K562 (cell line): ENCODE results near the gene NGRN. TPM values are rescaled to one million over a fixed set of nuclear protein-coding genes. Genes with fewer than 3 reads are reported as not detected.

ENCODE experiments used
- ATAC-seq: fragments of 200-7000 bp; cut with Tn5 transposase; 3 replicates; pipeline ENCODE4 v1.9.1; 2020; ENCODE audit warnings: moderate library complexity
- BruUV-seq: library from RNA; stranded (reverse); fragments of 400-500 nt; replicated peaks from 2 replicates; lab custom pipeline; 2021; lab: Mats Ljungman, UMichigan
- CTCF ChIA-PET: fragments of 300-600 bp; formaldehyde crosslinking; extraction: SDS; loops from one replicate; lab custom pipeline; 2021; ENCODE audit warnings: low intra/inter-chr PET ratio; lab: Yijun Ruan, JAX
- POLR2A ChIA-PET: fragments of 300-600, 350-650 bp; sonication (Branson Sonifier 250); formaldehyde crosslinking; extraction: SDS; loops from one replicate; lab custom pipeline; 2021; ENCODE audit warnings: antibody characterized with exemption, inconsistent platforms; lab: Yijun Ruan, JAX
- DNase-seq, 4 experiments: peaks; one replicate each; pipeline versions ENCODE4 v3.0.0 to v3.0.0-alpha.2; 2011 to 2018; ENCODE audit warnings: low spot score in 3 of 4, mixed read lengths in 3 of 4; ENCODE audit errors: extremely low read depth in 1 of 4
- FAIRE-seq: peaks from 2 replicates; lab custom pipeline; 2011; peaks lifted over from hg19 to GRCh38; lab: Jason Lieb, UNC
- H2AFZ ChIP-seq: 2 replicates; pipeline ENCODE4 v1.6.0; 2011; ENCODE audit warnings: low read depth, low read length, control low read depth, inconsistent platforms
- H3K27ac ChIP-seq: fragments of 200-600 bp; 3 replicates; pipeline ENCODE4 v1.8.0; 2011; ENCODE audit warnings: low read depth, mild to moderate bottlenecking, control low read depth, inconsistent platforms, low read length, moderate library complexity, mixed read lengths; ENCODE audit errors: extremely low read depth
- H3K27me3 ChIP-seq, 2 experiments: fragments of 300-600 bp in 1 of 2; 2 replicates in 1 of 2; 3 replicates in 1 of 2; pipeline versions ENCODE4 v1.6.0 to v1.8.0; 2011; ENCODE audit warnings: inconsistent platforms in 2 of 2, low read length in 2 of 2, mild to moderate bottlenecking in 1 of 2, mixed read lengths in 1 of 2, moderate library complexity in 1 of 2; ENCODE audit not compliant: control insufficient read depth in 2 of 2, insufficient read depth in 2 of 2
- H3K36me3 ChIP-seq: fragments of 300-600 bp; 3 replicates; pipeline ENCODE4 v1.8.0; 2011; ENCODE audit warnings: mild to moderate bottlenecking, low read length, inconsistent platforms; ENCODE audit not compliant: control insufficient read depth, insufficient read depth
- H3K4me1 ChIP-seq, 2 experiments: fragments of 200-600 bp in 1 of 2; replicated peaks in 1 of 2; 2 replicates in 1 of 2; 3 replicates in 1 of 2; pipeline versions ENCODE4 v1.5.1 to v1.8.0; 2011; ENCODE audit warnings: inconsistent platforms in 2 of 2, low read length in 2 of 2, mild to moderate bottlenecking in 1 of 2, mixed read lengths in 1 of 2, moderate library complexity in 1 of 2; ENCODE audit not compliant: control insufficient read depth in 2 of 2, insufficient read depth in 2 of 2
- H3K4me2 ChIP-seq: 2 replicates; pipeline ENCODE4 v1.6.1; 2011; ENCODE audit warnings: low read length, control low read depth, inconsistent platforms, mixed read lengths; ENCODE audit not compliant: insufficient read depth
- H3K4me3 ChIP-seq: fragments of 200-600 bp; sonication (generic), shearing (Covaris generic); 2 replicates; pipeline ENCODE4 v1.5.1; 2016; ENCODE audit warnings: control low read depth, inconsistent platforms
- H3K79me2 ChIP-seq: fragments of 200-600 bp; 3 replicates; pipeline ENCODE4 v1.8.0; 2011; ENCODE audit warnings: low read length, inconsistent platforms; ENCODE audit not compliant: control insufficient read depth, insufficient read depth
- H3K9ac ChIP-seq, 2 experiments: 2 replicates each; pipeline versions ENCODE4 v1.6.0 to v1.6.1; 2011; ENCODE audit warnings: low read depth in 2 of 2, low read length in 2 of 2, control low read depth in 1 of 2, inconsistent platforms in 1 of 2, mild to moderate bottlenecking in 1 of 2, mixed read lengths in 1 of 2; ENCODE audit not compliant: insufficient read depth in 1 of 2
- H3K9me1 ChIP-seq: one replicate; pipeline ENCODE4 v1.6.0; 2011; ENCODE audit warnings: inconsistent platforms, mild to moderate bottlenecking, low read length, moderate library complexity; ENCODE audit not compliant: control insufficient read depth, insufficient read depth
- H3K9me3 ChIP-seq: replicated peaks from 2 replicates; pipeline ENCODE4 v1.5.1; 2011; ENCODE audit warnings: low read depth, low read length, inconsistent platforms; ENCODE audit not compliant: control insufficient read depth, insufficient read depth
- H4K20me1 ChIP-seq: replicated peaks from 2 replicates; pipeline ENCODE4 v1.6.1; 2011; ENCODE audit warnings: low read length, inconsistent platforms, mixed read lengths; ENCODE audit not compliant: control insufficient read depth, insufficient read depth
- GTF2E2 ChIP-seq: fragments of 200-800 bp; sonication (Bioruptor generic); IDR thresholded peaks from 2 replicates; pipeline ENCODE4 v1.6.1; 2016; ENCODE audit warnings: missing genetic modification characterization, missing compliant biosample characterization
- L3MBTL2 ChIP-seq: fragments of 450-650 bp; IDR thresholded peaks from 2 replicates; pipeline ENCODE4 v1.6.1; 2016; ENCODE audit warnings: mild to moderate bottlenecking, moderate library complexity
- MYC ChIP-seq, 2 experiments: fragments of 250-450 bp in 1 of 2; sonication (Bioruptor Pico) in 1 of 2; IDR thresholded peaks; 2 replicates each; pipeline versions ENCODE4 v1.5.1 to v1.6.1; 2012 to 2021; ENCODE audit warnings: low read depth in 2 of 2, borderline replicate concordance in 1 of 2, improper control_type of control experiment in 1 of 2, low read length in 1 of 2, mild to moderate bottlenecking in 1 of 2, moderate library complexity in 1 of 2
- SRSF9 ChIP-seq: fragments of 200-400 bp; formaldehyde crosslinking; IDR thresholded peaks from 2 replicates; pipeline ENCODE4 v1.6.1; 2017; ENCODE audit warnings: low read depth, low read length, borderline replicate concordance
- THRAP3 ChIP-seq: fragments of 450-650 bp; IDR thresholded peaks from 2 replicates; pipeline ENCODE4 v1.6.1; 2016; ENCODE audit warnings: mild to moderate bottlenecking, inconsistent platforms, borderline replicate concordance
- ZKSCAN8 ChIP-seq: fragments of 200-800 bp; sonication (Bioruptor generic); IDR thresholded peaks from 2 replicates; pipeline ENCODE4 v1.6.1; 2016; ENCODE audit warnings: missing genetic modification characterization, missing compliant biosample characterization
- ZNF121 ChIP-seq: sonication (generic); formaldehyde crosslinking; conservative IDR thresholded peaks from 2 replicates; pipeline ENCODE4 v1.8.0; 2022; ENCODE audit warnings: missing genetic modification reagents
- ZNF589 ChIP-seq: fragments of 200-800 bp; sonication (Bioruptor generic); IDR thresholded peaks from 2 replicates; pipeline ENCODE4 v1.6.1; 2016; ENCODE audit warnings: low read depth, missing genetic modification characterization, missing compliant biosample characterization
- ZNF780A ChIP-seq: fragments of 250-450 bp; sonication (Bioruptor Pico); IDR thresholded peaks from 2 replicates; pipeline ENCODE4 v1.5.0; 2021; ENCODE audit warnings: mild to moderate bottlenecking
- WGBS: fragments of 100-300 bp; shearing (Covaris generic); methylation state at CpG from one replicate; pipeline ENCODE4 v1.1.6; 2016; ENCODE audit warnings: low coverage, mixed read lengths; ENCODE audit not compliant: insufficient coverage; ENCODE audit errors: missing lambda C conversion rate; 5-methylcytosine and 5-hydroxymethylcytosine counted together
- in situ Hi-C: fragments of 300-500 bp; cut with MboI; formaldehyde crosslinking; loops from 4 replicates; pipeline ENCODE4 v1.15.0; 2018; ENCODE audit warnings: inconsistent platforms, mixed read lengths
- intact Hi-C: fragments of 100-400 bp; cut with micrococcal nuclease; formaldehyde crosslinking; loops from 2 replicates; pipeline ENCODE4 v1.14.2; 2022
- polyA plus RNA-seq, 8 experiments: library from polyadenylated mRNA; depleted of rRNA in 4 of 8; stranded (reverse) in 5 of 8; unstranded in 3 of 8; fragments of >200 nt; fragmentation: Nextera tagmentation in 2 of 8; fragmentation: Illumina TruSeq in 1 of 8; extraction: Ambion mirVana in 2 of 8; extraction: Trizol in 1 of 8; gene quantifications; 2 replicates each; pipeline versions ENCODE4 v1.2.1 to v1.2.3, GENCODE V29; 2011 to 2014; ENCODE audit warnings: inconsistent platforms in 1 of 8, missing spikeins in 1 of 8
- total RNA-seq, 7 experiments: library from RNA; depleted of rRNA in 6 of 7; stranded (reverse); fragments of >200 nt in 6 of 7; fragmentation: Illumina TruSeq in 2 of 7; extraction: Trizol in 2 of 7; gene quantifications; 2 replicates each; pipeline versions ENCODE4 v1.2.1 to v1.2.3, GENCODE V29; 2011 to 2021; ENCODE audit warnings: low replicate concordance in 1 of 7
- TF ChIP-seq, protein P1 (sequence below): IDR thresholded peaks from 2 replicates; pipeline ENCODE4 v1.6.1; 2011; ENCODE audit not compliant: insufficient read length; ENCODE audit errors: extremely low read depth
- TF ChIP-seq, protein P2 (sequence below), 2 experiments: IDR thresholded peaks; 2 replicates each; pipeline ENCODE4 v1.6.1; 2011; ENCODE audit warnings: borderline replicate concordance in 1 of 2, control low read depth in 1 of 2, low read depth in 1 of 2, low read length in 1 of 2, mild to moderate bottlenecking in 1 of 2, mixed read lengths in 1 of 2, moderate library complexity in 1 of 2; ENCODE audit not compliant: insufficient read depth in 1 of 2, insufficient read length in 1 of 2, poor library complexity in 1 of 2, severe bottlenecking in 1 of 2; ENCODE audit errors: extremely low read depth in 1 of 2
- TF ChIP-seq, protein P3 (sequence below), 2 experiments: fragments of 450-650 bp; IDR thresholded peaks; 2 replicates each; pipeline ENCODE4 v1.6.1; 2018; ENCODE audit warnings: mild to moderate bottlenecking in 2 of 2, low read depth in 1 of 2; ENCODE audit not compliant: partially characterized antibody in 2 of 2

NGRN gene
- total and polyA plus RNA-seq, 9 of the 15 experiments (the other 6 are each of a cell fraction or from before 2014, with no cell fraction given): 14.0 to 73.4 (median 60.0) TPM

GRCh38 chr15:90301707-90302300 lies 36.3 kb downstream of the NGRN start:
- CTCF ChIA-PET: no interaction called here
- ATAC-seq: peak; percentile 22
- in situ Hi-C loops: loop anchor here (25.0 kb wide), 1 partner anchor 935 kb away; no protein-coding TSS in a partner anchor
- TF ChIP-seq, protein P1, sequence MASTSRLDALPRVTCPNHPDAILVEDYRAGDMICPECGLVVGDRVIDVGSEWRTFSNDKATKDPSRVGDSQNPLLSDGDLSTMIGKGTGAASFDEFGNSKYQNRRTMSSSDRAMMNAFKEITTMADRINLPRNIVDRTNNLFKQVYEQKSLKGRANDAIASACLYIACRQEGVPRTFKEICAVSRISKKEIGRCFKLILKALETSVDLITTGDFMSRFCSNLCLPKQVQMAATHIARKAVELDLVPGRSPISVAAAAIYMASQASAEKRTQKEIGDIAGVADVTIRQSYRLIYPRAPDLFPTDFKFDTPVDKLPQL: no peak
- TF ChIP-seq MYC (IDR thresholded peaks at IDR 0.05; ENCODE audit: low read depth, low read length) (peak; percentile 43; the same call in 1 of the 2 replicates), MYC (CRISPR knock-in tag; IDR thresholded peaks at IDR 0.05; ENCODE audit: borderline replicate concordance, low read depth) (no peak), ZNF780A (no peak), SRSF9 (no peak), ZNF121 (CRISPR knock-in tag) (no peak), THRAP3 (no peak), ZKSCAN8 (peak; percentile 45; the same call in 1 of the 2 replicates), GTF2E2 (tag) (no peak), ZNF589 (CRISPR knock-in tag) (0 out of 2 replicates have a peak, but pooled peaks have one; percentile 2), L3MBTL2 (0 out of 2 replicates have a peak, but pooled peaks have one; percentile 10)
- TF ChIP-seq, protein P2, sequence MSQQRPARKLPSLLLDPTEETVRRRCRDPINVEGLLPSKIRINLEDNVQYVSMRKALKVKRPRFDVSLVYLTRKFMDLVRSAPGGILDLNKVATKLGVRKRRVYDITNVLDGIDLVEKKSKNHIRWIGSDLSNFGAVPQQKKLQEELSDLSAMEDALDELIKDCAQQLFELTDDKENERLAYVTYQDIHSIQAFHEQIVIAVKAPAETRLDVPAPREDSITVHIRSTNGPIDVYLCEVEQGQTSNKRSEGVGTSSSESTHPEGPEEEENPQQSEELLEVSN (IDR thresholded peaks at IDR 0.05; ENCODE audit: borderline replicate concordance in 1 of 2, extremely low read depth in 1 of 2, insufficient read depth in 1 of 2, insufficient read length in 1 of 2, low read depth in 1 of 2, low read length in 1 of 2, poor library complexity in 1 of 2, severe bottlenecking in 1 of 2): peak in 1 of 2 experiments; percentile 12
- TF ChIP-seq, protein P3, sequence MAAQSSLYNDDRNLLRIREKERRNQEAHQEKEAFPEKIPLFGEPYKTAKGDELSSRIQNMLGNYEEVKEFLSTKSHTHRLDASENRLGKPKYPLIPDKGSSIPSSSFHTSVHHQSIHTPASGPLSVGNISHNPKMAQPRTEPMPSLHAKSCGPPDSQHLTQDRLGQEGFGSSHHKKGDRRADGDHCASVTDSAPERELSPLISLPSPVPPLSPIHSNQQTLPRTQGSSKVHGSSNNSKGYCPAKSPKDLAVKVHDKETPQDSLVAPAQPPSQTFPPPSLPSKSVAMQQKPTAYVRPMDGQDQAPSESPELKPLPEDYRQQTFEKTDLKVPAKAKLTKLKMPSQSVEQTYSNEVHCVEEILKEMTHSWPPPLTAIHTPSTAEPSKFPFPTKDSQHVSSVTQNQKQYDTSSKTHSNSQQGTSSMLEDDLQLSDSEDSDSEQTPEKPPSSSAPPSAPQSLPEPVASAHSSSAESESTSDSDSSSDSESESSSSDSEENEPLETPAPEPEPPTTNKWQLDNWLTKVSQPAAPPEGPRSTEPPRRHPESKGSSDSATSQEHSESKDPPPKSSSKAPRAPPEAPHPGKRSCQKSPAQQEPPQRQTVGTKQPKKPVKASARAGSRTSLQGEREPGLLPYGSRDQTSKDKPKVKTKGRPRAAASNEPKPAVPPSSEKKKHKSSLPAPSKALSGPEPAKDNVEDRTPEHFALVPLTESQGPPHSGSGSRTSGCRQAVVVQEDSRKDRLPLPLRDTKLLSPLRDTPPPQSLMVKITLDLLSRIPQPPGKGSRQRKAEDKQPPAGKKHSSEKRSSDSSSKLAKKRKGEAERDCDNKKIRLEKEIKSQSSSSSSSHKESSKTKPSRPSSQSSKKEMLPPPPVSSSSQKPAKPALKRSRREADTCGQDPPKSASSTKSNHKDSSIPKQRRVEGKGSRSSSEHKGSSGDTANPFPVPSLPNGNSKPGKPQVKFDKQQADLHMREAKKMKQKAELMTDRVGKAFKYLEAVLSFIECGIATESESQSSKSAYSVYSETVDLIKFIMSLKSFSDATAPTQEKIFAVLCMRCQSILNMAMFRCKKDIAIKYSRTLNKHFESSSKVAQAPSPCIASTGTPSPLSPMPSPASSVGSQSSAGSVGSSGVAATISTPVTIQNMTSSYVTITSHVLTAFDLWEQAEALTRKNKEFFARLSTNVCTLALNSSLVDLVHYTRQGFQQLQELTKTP (IDR thresholded peaks at IDR 0.05; ENCODE audit: low read depth in 1 of 2, partially characterized antibody in 2 of 2): peak in 1 of 2 experiments; percentile 78

More at GRCh38 chr15:90301707-90302300, 36.3 kb downstream of the NGRN start:
- Histone ChIP-seq H2AFZ (peak overlapping the region; percentile 97), H3K9me1 (peaks cover 3% of the 10 kb centered on the region), H3K36me3 (no peaks in the 10 kb centered on the region), H3K4me2 (peak overlapping the region; percentile 56; the same call in 1 of the 2 replicates), H3K79me2 (no peaks in the 10 kb centered on the region), H3K4me3 (no peak overlapping the region), H3K9ac (no peak overlapping the region; a peak in 1 of 4 replicates), H3K4me1 (peaks cover 10 to 16% of the 10 kb centered on the region in 2 experiments), H4K20me1 (no peaks in the 10 kb centered on the region), H3K9me3 (no peaks in the 10 kb centered on the region), H3K27ac (0 out of 3 replicates have a peak overlapping the region, but pooled peaks have one; percentile 8), H3K27me3 (no peaks in the 10 kb centered on the region)
- POLR2A ChIA-PET: interaction anchor here (0.7 to 1.0 kb wide), 4 partner anchors 8 to 248 kb away, joined by 3 read pairs; no protein-coding TSS in a partner anchor
- no TSS peak for BruUV-seq
- DNase-seq (no peak), FAIRE-seq (no peak)
- intact Hi-C loops: no loop called here
- 38% methylated on average over 8 of the region's 8 CpGs for WGBS
